ENCODE results near the gene NCAM1.
"Not testable (repeated sequence)": the region's sequence is repeated elsewhere in the genome, so short reads cannot be mapped to it uniquely, and the experiment has no call there.

NCAM1 gene

GRCh38 chr11:112961146-112961668 lies at the start of gene NCAM1:
Gene NCAM1 (plus strand): TSS chr11:112961420.
- no peak for DNase-seq (ENCODE audit: extremely low read depth, low read depth)
- TF ChIP-seq CTCF (IDR thresholded peaks at IDR 0.05; ENCODE audit: low read depth, low read length) = no peak

DNA sequence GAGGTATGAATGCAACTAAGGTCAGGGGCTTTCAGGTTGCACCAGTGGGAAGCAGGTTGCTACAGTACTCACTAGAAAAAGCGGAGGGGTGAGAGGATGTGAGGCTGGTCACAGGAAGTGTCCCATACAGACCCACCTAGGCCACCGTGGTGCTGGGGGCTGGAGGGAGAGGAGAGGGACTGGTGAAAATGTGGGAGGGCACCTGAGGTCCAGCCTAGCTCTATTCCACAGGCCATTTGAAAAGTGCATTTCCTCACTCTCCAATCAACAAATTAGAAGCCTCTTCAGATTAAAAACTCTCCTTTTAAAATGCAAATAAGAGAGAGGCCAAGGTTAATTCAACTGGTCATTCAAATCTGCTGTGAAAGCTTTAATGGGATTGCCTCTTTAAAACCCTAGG lies 38.6 kb upstream of the NCAM1 start:
- TF ChIP-seq CTCF (IDR thresholded peaks at IDR 0.05; ENCODE audit: low read depth, low read length) = no peak
- DNase-seq (ENCODE audit: extremely low read depth, low read depth) = no peak

DNA sequence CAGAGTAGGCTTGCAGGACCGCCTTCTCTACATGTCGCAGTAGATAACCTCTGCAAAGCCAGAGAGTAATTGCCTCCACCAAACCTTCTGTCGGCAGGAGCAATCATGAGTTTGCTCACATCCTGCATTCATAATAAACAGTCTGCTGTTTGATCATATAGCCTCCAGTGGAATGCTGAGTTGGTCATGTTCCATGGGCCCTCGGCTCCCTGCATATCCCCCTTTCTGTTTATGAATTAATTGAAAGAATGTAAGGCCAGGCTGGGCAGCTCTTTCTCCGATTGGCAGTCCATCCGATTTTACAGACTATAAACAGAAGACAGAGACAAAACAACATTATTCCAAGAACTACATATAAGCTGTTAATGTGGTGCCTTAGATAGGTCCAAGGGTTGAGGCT lies 36.4 kb upstream of the NCAM1 start:
- not testable (repeated sequence) for DNase-seq (ENCODE audit: extremely low read depth, low read depth)

DNA sequence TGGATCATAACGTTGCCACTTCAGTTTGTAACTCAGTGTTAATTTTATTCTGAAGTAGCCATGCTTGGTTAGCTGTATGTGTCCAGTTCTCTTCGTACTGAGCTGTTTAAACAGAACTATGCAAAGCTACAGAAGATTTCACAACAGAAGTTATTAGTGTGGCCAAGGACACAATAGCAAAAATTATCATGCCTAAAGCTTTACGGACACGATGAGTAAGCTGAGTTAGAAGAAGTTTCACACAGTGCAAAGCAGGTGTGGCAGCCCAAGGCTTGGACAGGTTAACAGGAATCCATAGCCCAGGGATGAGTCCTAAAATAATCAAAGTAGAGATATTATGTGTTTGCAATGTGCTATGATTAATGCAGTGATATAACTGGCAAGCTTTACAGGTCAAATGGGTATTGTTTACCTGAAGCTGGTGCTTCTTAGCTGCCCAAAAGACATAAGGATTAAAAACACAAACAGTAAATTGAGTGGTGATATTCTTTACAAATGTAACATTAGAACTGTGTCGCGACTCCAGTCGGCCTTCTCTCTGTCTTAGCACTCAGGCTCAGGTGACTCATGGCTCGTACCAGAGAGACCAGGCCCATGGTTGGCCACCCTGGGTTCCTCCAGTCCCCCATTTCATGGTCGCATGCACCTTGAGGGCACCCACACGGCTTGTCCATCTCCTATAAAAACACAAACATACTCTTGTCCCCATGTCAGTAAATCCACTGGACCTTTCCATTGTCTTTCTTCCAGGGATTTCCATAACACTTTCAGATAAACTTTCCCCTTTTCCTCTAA lies 35.5 kb upstream of the NCAM1 start:
- no peak for DNase-seq (ENCODE audit: extremely low read depth, low read depth)
- no peak for TF ChIP-seq CTCF (IDR thresholded peaks at IDR 0.05; ENCODE audit: low read depth, low read length)

GRCh38 chr11:112928136-112928535 lies 33.1 kb upstream of the NCAM1 start:
- no peak for DNase-seq (ENCODE audit: extremely low read depth, low read depth)
- no peak for TF ChIP-seq CTCF (IDR thresholded peaks at IDR 0.05; ENCODE audit: low read depth, low read length)

DNA sequence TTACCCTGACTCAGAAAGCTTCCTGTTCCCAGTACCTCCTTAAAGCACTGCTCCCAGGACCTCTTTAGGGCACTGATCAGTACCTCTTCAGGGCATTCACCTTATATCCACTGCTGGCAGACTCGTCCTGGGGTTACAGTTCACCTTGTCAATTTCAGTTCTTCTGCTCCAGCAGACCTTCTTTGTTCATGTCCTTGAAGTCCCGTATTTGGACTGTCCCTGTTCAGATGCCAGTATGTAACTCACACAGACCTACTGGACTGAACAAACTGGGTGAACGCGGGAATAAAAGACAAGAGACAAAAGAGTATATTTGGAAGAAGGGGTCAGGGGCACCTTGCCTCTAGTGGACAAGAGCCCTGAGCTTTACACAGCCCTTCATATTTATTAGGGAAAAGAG lies 31.8 kb upstream of the NCAM1 start:
- DNase-seq (ENCODE audit: extremely low read depth, low read depth) = no peak
- no peak for TF ChIP-seq CTCF (IDR thresholded peaks at IDR 0.05; ENCODE audit: low read depth, low read length)

DNA sequence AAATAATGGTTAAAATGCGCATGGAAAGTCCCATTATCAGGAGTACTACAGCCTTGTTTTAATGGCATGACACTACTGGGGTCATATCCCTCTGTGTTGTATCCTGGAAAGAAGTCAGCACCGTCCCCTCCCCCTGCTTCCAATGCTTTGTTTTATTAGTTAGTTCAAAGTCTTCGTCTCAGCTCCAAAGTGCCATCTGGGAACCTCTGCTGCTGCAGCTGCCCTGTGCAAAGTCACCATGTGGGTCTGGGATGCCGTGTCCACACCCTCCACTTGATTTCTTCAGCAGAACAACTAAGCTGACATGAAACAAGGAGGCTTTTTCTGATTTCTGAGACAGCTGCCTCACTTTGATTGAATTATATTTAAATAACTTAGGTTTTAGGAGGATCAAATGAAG lies 29.5 kb upstream of the NCAM1 start:
- DNase-seq (ENCODE audit: extremely low read depth, low read depth) = no peak
- no peak for TF ChIP-seq CTCF (IDR thresholded peaks at IDR 0.05; ENCODE audit: low read depth, low read length)

- no peak for TF ChIP-seq CTCF (IDR thresholded peaks at IDR 0.05; ENCODE audit: low read depth, low read length)
- no peak for DNase-seq (ENCODE audit: extremely low read depth, low read depth)
These were observed 28.6 kb upstream of the NCAM1 start for GRCh38 chr11:112932593-112932992.
